Measurements from ENCODE around the gene CCDC69. TPM values are rescaled to one million over a fixed set of nuclear protein-coding genes. Genes with fewer than 3 reads are reported as not detected.

The CCDC69 gene
- total and polyA plus RNA-seq, 3 experiments from 2014 or later, result 47.9 to 134 (median 50.5) TPM

DNA sequence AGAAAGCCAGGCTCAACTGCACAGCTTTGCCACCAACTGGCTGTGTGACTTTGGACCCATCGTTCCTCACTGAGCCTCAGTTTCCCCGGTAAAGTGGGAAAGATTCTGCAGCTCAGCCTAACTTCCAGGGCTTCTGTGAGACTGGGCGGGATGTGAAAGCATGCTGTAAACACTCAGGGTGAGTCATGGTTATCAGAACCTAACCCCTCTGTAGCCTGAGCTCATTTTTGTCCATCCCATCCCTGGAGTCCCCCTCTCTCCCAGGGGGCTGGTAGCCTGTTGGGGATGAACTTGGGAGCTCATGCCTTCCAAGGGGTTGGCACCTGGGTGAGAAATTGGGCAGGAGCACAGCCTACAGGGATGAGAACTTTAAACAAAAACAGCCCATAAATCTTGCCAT, 2.3 kb downstream of the CCDC69 start:
- ChIA-PET POLR2A (interaction anchor here (0.6 to 4.6 kb wide), 4 partner anchors 8 to 31 kb away, joined by 4 to 74 read pairs (median 6); no protein-coding TSS in a partner anchor), CTCF (interaction anchor here (1.0 to 6.2 kb wide), 6 partner anchors 8 to 107 kb away, joined by 3 to 69 read pairs (median 12); no protein-coding TSS in a partner anchor)
- no peaks in the 10 kb centered on the region for H3K27me3 Mint-ChIP-seq
- H3K4me1 ChIP-seq (ENCODE audit: insufficient read depth, low read length), result peaks cover 83% of the 10 kb centered on the region
- no peaks in the 10 kb centered on the region for H3K27me3 ChIP-seq (ENCODE audit: insufficient read depth, low read length, poor library complexity, severe bottlenecking)
- H3K36me3 ChIP-seq (ENCODE audit: insufficient read depth, low read length), result no peaks in the 10 kb centered on the region
- H3K9me3 ChIP-seq (ENCODE audit: low read length), result no peaks in the 10 kb centered on the region
- H3K27ac Mint-ChIP-seq, result peak overlapping the region; percentile 91 to 99 (median 96)
- peaks cover 74 to 82% (median 80%) of the 10 kb centered on the region in 3 donors for H3K4me1 Mint-ChIP-seq
- H3K9me3 Mint-ChIP-seq, result no peaks in the 10 kb centered on the region
- H3K4me3 ChIP-seq (ENCODE audit: low read length), result peak overlapping the region; percentile 92
- H3K27ac ChIP-seq (ENCODE audit: low read depth, low read length), result peak overlapping the region; percentile 86
- no peak for DNase-seq
- H3K4me3 Mint-ChIP-seq, result peak overlapping the region; percentile 80 to 98 (median 89)
- peaks cover 0 to 61% (median 10%) of the 10 kb centered on the region in 3 donors for H3K36me3 Mint-ChIP-seq

DNA sequence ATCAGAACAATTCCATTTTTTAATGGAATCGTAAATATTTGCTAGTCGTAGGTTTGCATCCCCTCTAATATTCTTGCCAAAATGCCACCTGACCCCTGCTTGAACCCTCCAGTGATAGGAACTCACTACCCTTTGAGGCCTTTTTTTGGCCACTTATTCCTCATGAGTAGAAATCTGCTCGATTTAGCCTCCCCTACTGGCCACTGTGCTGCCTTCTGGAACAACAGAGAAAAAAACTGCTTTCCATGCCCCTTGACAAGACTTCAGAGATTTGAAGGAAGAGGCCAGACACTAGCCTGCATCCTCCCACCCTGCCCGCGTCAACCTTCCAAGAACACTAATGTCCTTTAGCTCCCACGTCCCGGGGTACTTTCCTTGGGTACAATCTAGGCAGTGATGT, 4.1 kb downstream of the CCDC69 start:
- Histone ChIP-seq H3K9me3 (ENCODE audit: low read length) (no peaks in the 10 kb centered on the region), H3K4me3 (ENCODE audit: low read length) (no peak overlapping the region), H3K27me3 (ENCODE audit: insufficient read depth, low read length, poor library complexity, severe bottlenecking) (no peaks in the 10 kb centered on the region), H3K36me3 (ENCODE audit: insufficient read depth, low read length) (peaks cover 8% of the 10 kb centered on the region), H3K4me1 (ENCODE audit: insufficient read depth, low read length) (peaks cover 89% of the 10 kb centered on the region), H3K27ac (ENCODE audit: low read depth, low read length) (no peak overlapping the region)
- Mint-ChIP-seq H3K36me3 (peaks cover 0 to 71% (median 10%) of the 10 kb centered on the region in 3 donors), H3K4me3 (peak overlapping the region; percentile 42 to 93 (median 87)), H3K4me1 (peaks cover 84 to 89% (median 88%) of the 10 kb centered on the region in 3 donors), H3K9me3 (no peaks in the 10 kb centered on the region), H3K27ac (peak overlapping the region; percentile 91 to 99 (median 97)), H3K27me3 (no peaks in the 10 kb centered on the region)
- ChIA-PET POLR2A (interaction anchor here (1.1 kb wide), 1 partner anchor 33 kb away, joined by 3 read pairs; no protein-coding TSS in a partner anchor), CTCF (interaction anchor here (2.1 kb wide), 1 partner anchor 19 kb away, joined by 7 read pairs; no protein-coding TSS in a partner anchor)
- DNase-seq, result no peak

DNA sequence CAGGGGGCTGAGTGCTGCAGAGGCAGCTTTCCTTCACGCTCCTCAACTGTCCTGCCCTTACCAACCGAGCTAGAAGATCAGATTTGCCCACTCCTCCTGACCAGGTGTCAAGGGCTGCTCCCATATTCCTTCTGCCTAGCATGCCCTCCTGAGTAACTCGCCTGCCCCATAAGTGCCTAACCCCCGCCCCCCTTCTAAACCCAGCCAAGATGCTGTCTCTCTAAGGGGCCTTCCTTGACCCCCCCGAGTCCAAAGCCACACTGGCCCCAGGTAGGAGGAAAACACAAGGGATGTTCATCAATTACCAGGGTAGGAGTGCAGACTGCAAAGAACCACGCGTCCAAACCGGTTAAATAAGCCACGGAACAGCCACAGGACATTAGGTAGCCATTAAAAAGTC, 4.8 kb downstream of the CCDC69 start:
- H3K27ac ChIP-seq (ENCODE audit: low read depth, low read length), result no peak overlapping the region
- Mint-ChIP-seq H3K9me3 (no peaks in the 10 kb centered on the region), H3K27me3 (no peaks in the 10 kb centered on the region), H3K27ac (peak overlapping the region; percentile 83 to 99 (median 97)), H3K36me3 (peaks cover 0 to 75% (median 10%) of the 10 kb centered on the region in 3 donors), H3K4me1 (peaks cover 85 to 89% (median 88%) of the 10 kb centered on the region in 3 donors), H3K4me3 (peak overlapping the region; percentile 22 to 73 (median 54))
- no peak overlapping the region for H3K4me3 ChIP-seq (ENCODE audit: low read length)
- POLR2A ChIA-PET, result no interaction called here
- CTCF ChIA-PET, result interaction anchor here (2.1 kb wide), 1 partner anchor 19 kb away, joined by 7 read pairs; no protein-coding TSS in a partner anchor
- no peaks in the 10 kb centered on the region for H3K27me3 ChIP-seq (ENCODE audit: insufficient read depth, low read length, poor library complexity, severe bottlenecking)
- H3K4me1 ChIP-seq (ENCODE audit: insufficient read depth, low read length), result peaks cover 89% of the 10 kb centered on the region
- peaks cover 9% of the 10 kb centered on the region for H3K36me3 ChIP-seq (ENCODE audit: insufficient read depth, low read length)
- no peaks in the 10 kb centered on the region for H3K9me3 ChIP-seq (ENCODE audit: low read length)
- no peak for DNase-seq

DNA sequence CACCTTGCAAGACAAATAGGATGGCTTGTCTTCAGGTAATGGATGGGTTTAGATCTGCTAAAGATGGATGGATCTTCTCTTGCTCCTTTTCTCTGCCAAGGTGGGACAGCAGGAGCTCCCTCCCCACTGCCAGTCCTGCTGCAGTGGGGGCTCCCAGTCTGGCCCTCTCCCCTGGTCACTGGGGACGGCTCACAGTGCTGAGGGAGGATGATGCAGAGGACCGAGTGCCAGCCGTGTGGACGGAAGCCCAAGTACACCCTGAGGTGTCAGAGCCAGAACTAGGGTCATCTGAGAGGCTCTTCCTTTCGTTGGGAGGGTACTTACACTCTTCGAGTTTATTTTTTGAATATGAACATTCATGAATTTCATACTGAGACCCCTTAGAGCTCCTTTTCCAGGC, 5.7 kb downstream of the CCDC69 start:
- no peaks in the 10 kb centered on the region for H3K9me3 Mint-ChIP-seq
- H3K36me3 Mint-ChIP-seq, result peaks cover 0 to 72% (median 10%) of the 10 kb centered on the region in 3 donors
- no peaks in the 10 kb centered on the region for H3K27me3 Mint-ChIP-seq
- no peaks in the 10 kb centered on the region for H3K27me3 ChIP-seq (ENCODE audit: insufficient read depth, low read length, poor library complexity, severe bottlenecking)
- ChIA-PET CTCF (interaction anchor here (1.0 to 2.1 kb wide), 2 partner anchors 20 to 92 kb away, joined by 3 to 7 read pairs; no protein-coding TSS in a partner anchor), POLR2A (interaction anchor here (1.2 kb wide), 1 partner anchor 26 kb away, joined by 5 read pairs; no protein-coding TSS in a partner anchor)
- DNase-seq, result no peak
- peaks cover 9% of the 10 kb centered on the region for H3K36me3 ChIP-seq (ENCODE audit: insufficient read depth, low read length)
- H3K4me1 Mint-ChIP-seq, result peaks cover 92 to 95% (median 92%) of the 10 kb centered on the region in 3 donors
- H3K4me3 Mint-ChIP-seq, result peak overlapping the region in 6 of 7 donors; percentile 22 to 73 (median 56)
- no peak overlapping the region for H3K27ac ChIP-seq (ENCODE audit: low read depth, low read length)
- peaks cover 98% of the 10 kb centered on the region for H3K4me1 ChIP-seq (ENCODE audit: insufficient read depth, low read length)
- H3K9me3 ChIP-seq (ENCODE audit: low read length), result no peaks in the 10 kb centered on the region
- no peak overlapping the region for H3K4me3 ChIP-seq (ENCODE audit: low read length)
- H3K27ac Mint-ChIP-seq, result peak overlapping the region; percentile 83 to 99 (median 97)

DNA sequence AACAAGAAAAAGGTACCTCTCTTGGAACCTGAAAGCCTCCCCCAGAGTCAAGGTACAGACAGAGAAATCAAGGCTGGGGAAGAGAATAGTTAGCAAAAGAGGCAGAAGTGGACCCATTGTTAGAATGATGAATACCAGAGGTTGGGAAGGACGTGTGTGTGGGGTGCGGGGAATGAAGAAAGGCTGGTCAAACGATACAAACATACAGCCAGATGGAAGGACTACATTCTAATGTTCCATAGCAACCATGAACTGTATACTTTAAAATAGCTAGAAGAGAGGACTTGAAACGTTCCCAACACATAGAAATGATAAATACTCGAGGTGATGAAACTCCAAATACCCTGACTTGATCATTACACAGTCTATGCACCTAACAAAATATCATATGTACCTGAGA, 7.1 kb downstream of the CCDC69 start:
- Mint-ChIP-seq H3K27me3 (peaks cover 0 to 2% of the 10 kb centered on the region in 2 donors), H3K4me1 (peaks cover 90 to 96% (median 93%) of the 10 kb centered on the region in 3 donors), H3K36me3 (peaks cover 0 to 68% (median 10%) of the 10 kb centered on the region in 3 donors), H3K27ac (peak overlapping the region; percentile 83 to 99 (median 98)), H3K4me3 (peak overlapping the region in 6 of 7 donors; percentile 13 to 66 (median 58)), H3K9me3 (no peaks in the 10 kb centered on the region)
- POLR2A ChIA-PET, result no interaction called here
- no peaks in the 10 kb centered on the region for H3K27me3 ChIP-seq (ENCODE audit: insufficient read depth, low read length, poor library complexity, severe bottlenecking)
- DNase-seq, result no peak
- H3K9me3 ChIP-seq (ENCODE audit: low read length), result no peaks in the 10 kb centered on the region
- H3K4me1 ChIP-seq (ENCODE audit: insufficient read depth, low read length), result peaks cover 97% of the 10 kb centered on the region
- H3K4me3 ChIP-seq (ENCODE audit: low read length), result no peak overlapping the region
- CTCF ChIA-PET, result interaction anchor here (1.6 kb wide), 1 partner anchor 21 kb away, joined by 4 read pairs; no protein-coding TSS in a partner anchor
- H3K27ac ChIP-seq (ENCODE audit: low read depth, low read length), result no peak overlapping the region
- peaks cover 9% of the 10 kb centered on the region for H3K36me3 ChIP-seq (ENCODE audit: insufficient read depth, low read length)

DNA sequence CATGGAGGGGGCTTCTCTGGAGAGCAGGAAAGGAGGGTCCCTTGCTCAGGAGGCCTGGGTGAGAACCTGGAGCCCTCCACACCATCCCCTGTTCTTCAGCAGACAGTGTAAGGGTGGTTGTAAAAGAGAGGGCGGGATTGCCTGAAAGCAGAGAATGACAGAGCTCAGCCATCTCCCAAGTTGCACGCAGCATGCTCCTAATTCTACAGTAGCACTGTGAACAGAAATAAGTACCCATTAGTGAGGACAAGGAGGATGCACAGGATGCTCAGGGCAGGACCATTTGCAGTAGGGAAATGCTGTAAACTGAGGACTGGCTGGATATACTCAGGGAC, 8.4 kb downstream of the CCDC69 start:
- H3K27me3 ChIP-seq (ENCODE audit: insufficient read depth, low read length, poor library complexity, severe bottlenecking), result no peaks in the 10 kb centered on the region
- ChIA-PET POLR2A (interaction anchor here (0.6 to 5.1 kb wide), 6 partner anchors 8 to 432 kb away, joined by 3 to 74 read pairs (median 8); partner anchors contain the start of gene CCDC69), CTCF (interaction anchor here (0.6 to 4.2 kb wide), 5 partner anchors 8 to 51 kb away, joined by 3 to 69 read pairs (median 4); partner anchors contain the start of gene CCDC69)
- H3K4me3 ChIP-seq (ENCODE audit: low read length), result peak overlapping the region; percentile 85
- H3K4me1 ChIP-seq (ENCODE audit: insufficient read depth, low read length), result peaks cover 97% of the 10 kb centered on the region
- H3K36me3 ChIP-seq (ENCODE audit: insufficient read depth, low read length), result peaks cover 9% of the 10 kb centered on the region
- H3K27ac ChIP-seq (ENCODE audit: low read depth, low read length), result peak overlapping the region; percentile 59
- Mint-ChIP-seq H3K27ac (peak overlapping the region; percentile 91 to 99 (median 98)), H3K27me3 (peaks cover 0 to 2% of the 10 kb centered on the region in 2 donors), H3K9me3 (no peaks in the 10 kb centered on the region), H3K4me3 (peak overlapping the region; percentile 61 to 95 (median 92)), H3K36me3 (peaks cover 0 to 61% (median 8%) of the 10 kb centered on the region in 3 donors), H3K4me1 (peaks cover 85 to 96% (median 93%) of the 10 kb centered on the region in 3 donors)
- no peaks in the 10 kb centered on the region for H3K9me3 ChIP-seq (ENCODE audit: low read length)
- no peak for DNase-seq

DNA sequence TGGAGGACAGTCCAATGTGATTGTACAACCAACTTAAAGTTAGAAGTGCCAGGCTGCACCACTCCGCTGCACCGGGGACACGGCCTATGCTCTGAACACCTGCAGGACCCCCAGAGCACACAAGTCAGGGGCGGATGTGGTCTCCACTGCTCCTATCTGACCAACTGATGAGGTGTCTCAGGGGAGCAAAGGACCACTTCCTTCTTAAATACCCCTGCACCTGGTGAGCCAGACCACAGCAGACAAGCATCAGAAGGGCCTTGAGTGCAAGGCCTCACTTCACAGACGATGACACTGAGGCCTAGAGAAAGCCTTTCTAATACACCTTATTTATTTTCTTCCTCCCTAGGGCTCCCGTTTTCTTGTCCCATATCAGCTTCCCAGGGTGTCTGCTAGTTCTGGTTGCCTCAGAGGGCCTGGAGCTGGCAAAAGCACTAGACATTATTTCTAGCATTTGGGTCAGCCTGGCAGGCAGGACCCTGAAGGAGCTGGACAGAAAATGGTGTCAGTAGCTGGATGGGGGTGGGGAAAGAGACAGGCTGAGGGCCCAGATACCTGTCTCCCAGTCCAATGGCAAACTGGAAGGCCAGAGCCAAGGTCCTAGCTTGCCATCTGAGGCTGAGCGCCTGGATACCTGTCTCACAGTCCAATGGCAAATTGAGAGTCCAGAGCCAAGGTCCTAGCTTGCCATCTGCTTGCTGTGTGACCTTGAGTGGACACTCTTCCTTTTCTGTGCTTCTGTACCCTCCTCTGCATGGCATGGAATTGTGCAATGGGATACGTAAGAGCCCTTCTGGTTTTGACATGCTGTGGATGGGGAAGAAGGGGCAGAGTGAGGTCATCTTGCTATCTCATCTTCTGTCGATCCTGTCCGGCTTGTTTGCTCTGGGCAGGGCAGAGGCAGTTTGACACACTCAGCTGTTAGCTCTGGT, 9.0 kb downstream of the CCDC69 start:
- peak overlapping the region; percentile 91 for H3K27ac ChIP-seq (ENCODE audit: low read depth, low read length)
- H3K4me3 ChIP-seq (ENCODE audit: low read length), result peak overlapping the region; percentile 85
- Mint-ChIP-seq H3K9me3 (no peaks in the 10 kb centered on the region), H3K4me1 (peaks cover 81 to 95% (median 90%) of the 10 kb centered on the region in 3 donors), H3K27ac (peak overlapping the region; percentile 91 to 99 (median 98)), H3K27me3 (peaks cover 0 to 2% of the 10 kb centered on the region in 2 donors), H3K4me3 (peak overlapping the region; percentile 83 to 95 (median 93)), H3K36me3 (peaks cover 0 to 55% (median 8%) of the 10 kb centered on the region in 3 donors)
- ChIA-PET CTCF (interaction anchor here (1.2 to 4.7 kb wide), 8 partner anchors 9 to 99 kb away, joined by 4 to 69 read pairs (median 9); partner anchors contain the start of genes ANXA6, CCDC69 and GM2A), POLR2A (interaction anchor here (0.5 to 5.1 kb wide), 11 partner anchors 8 to 76 kb away, joined by 3 to 74 read pairs (median 4); partner anchors contain the start of genes ANXA6, CCDC69 and GM2A)
- H3K27me3 ChIP-seq (ENCODE audit: insufficient read depth, low read length, poor library complexity, severe bottlenecking), result no peaks in the 10 kb centered on the region
- H3K9me3 ChIP-seq (ENCODE audit: low read length), result no peaks in the 10 kb centered on the region
- peaks cover 95% of the 10 kb centered on the region for H3K4me1 ChIP-seq (ENCODE audit: insufficient read depth, low read length)
- peaks cover 9% of the 10 kb centered on the region for H3K36me3 ChIP-seq (ENCODE audit: insufficient read depth, low read length)
- DNase-seq, result peak; percentile 20 to 76 (median 57)

All from CD8-positive, alpha-beta memory T cell (primary cell).